HL-60/S4 treated with phorbol 12-myristate 13-acetate at 8.2 ng/mL for 4 days and 3 days (cell line): ENCODE results near the gene PPDPF.
"Not testable (repeated sequence)": the region's sequence is repeated elsewhere in the genome, so short reads cannot be mapped to it uniquely, and the experiment has no call there.

Experiments used
- in situ Hi-C: fragments of 300-500 bp; cut with MboI; formaldehyde crosslinking; loops from 2 replicates; pipeline ENCODE4 v1.15.0; 2022; ENCODE audit warnings: low sequenced_read_pairs

PPDPF gene

GRCh38 chr20:63499338-63499969, 21.1 kb upstream of the PPDPF start:
- in situ Hi-C loops, result no loop called here

DNA sequence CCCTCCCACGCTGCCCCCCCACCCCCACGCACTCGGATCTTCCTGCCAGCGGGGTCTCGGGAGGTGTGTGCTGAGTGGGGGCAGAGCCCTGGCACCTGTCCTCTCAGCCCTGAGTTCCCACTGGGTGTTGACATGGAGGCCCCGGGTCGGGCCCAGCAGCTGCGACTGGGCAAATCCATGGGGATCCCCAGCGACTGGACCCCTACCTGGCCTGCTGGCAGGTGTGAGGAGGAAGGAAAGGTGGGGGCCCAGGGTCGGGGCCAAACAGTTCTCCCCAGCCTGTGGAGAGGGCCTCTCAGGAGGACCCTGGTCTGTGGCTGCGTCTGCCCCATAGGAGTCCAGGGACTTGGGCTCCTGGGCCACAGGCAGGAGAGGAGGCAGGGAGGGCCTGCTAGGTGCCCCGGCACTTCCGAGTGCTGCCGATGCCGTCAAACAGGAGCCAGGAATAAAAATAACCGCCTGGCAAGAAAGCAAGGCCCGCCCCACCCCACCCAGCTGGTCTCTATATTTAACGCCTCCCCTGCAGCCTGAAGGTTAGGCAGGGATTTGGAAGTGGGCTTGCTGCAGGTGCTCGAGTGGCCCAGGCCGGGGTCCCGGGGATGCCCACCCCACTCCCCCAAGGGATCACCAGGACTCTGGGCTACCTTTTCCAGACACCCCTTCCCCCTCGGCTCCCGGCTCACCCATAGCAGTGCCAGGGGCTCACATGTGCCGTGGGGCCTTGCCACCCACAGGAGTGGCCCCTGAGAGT, 20.2 kb upstream of the PPDPF start:
- in situ Hi-C loops, result no loop called here

DNA sequence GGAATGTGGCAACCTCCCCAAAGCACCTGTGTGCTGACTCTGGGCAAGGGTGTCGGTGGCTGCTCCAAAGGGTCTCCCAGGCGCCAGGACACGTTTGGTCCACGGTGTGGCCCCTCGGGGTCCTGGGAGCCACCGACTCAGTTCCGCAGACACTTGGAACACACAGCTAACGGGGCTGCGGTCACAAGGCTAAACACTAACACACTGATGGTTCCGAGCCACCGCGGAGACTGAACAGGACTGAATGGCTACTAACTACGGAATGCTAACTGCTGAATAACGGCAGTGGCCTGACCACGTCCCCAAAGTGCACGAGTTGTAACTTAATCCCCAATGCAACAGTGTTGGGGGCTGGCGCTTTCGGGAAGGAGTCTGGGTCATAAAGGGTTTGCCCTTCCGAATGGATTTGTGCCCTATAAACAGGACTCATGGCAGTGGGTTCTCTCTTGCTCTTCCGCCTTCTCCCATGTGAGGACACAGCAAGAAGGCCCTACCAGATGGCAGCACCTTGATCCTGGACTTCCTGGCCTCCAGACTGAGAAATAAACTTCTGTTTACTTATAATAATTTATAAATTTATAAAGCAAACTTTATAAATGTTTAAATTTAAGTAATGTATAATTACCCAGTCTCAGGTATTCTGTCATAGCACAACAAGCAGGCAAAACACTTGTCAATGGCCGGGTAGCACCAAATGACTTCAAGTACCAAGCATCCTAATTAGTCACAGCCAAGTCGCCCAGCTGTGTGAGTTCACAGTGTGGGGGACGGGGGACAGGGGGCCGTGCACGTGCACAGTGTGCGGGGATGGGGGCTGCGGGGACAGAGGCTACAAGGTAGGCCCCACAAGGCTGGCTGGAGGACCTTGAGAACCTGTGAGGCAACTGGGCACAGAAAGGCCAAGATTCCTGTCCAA, 19.4 kb upstream of the PPDPF start:
- in situ Hi-C loops, result no loop called here

DNA sequence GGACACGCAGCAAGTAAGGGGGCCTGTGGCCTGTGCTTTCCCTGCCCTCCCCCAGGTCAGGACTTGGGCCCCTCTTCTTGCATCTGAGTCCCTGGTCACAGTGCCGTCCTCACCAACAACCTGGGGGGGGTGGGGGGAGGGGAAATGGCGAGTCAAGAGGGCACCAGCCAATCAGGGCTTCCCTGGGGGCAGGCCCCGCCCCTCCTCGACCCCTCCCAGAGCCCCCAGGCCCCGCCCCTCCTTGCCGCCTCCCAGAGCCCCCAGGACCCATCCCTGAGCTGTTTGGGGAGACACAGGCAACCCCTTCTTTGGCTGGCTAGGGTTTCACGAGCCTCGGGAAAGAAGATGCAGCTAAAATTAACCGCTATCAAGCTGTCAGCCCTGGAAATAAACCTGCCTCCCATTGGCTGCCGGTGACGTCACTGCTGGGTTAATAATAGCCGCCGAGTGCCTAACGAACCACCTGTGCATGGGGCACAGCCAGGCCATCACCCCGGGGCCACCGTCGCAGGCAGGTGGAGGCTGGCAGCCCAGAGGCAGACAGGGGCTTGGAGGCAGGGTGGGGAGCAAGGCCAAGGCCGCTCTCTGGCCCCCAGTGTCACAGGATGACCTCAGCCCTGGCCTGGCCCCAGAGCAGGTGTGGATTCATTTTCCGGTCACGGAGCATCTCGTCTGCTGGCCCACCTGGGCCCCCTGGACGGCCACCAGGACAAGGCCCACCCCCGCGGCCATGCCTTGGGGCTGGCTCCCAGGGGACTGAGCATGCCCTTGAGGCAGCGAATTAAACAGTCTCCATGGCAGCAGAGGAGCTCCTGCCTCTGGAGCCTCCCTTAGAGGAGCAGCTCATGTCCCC, 18.5 kb upstream of the PPDPF start:
- in situ Hi-C loops, result no loop called here

DNA sequence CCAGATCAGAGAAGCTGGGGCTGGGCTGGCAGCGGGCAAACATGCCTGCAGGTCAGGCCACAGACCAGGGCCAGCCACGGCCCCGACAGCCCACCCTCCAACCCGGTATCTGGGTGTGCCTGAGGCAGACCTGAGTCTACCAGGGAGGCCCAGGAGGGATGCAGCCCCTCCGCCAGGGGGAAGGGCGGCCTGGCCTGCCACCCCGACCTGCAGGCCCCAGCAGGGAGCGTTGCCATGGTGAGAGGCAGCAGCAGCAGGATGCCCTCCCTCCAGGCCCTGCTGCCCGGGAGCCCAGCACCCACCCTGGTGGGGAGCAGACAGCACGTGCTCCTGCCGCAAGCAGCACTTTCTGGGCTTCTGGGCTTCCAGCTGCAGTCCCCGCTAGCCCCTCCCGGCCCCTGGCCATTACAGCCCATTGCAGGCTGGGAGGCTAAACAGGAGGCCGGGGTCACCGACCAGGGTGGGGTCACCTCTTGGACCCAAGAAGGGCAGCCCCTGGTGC, 17.8 kb upstream of the PPDPF start:
- in situ Hi-C loops, result no loop called here

GRCh38 chr20:63503524-63503923, 17.0 kb upstream of the PPDPF start:
- in situ Hi-C loops, result no loop called here

DNA sequence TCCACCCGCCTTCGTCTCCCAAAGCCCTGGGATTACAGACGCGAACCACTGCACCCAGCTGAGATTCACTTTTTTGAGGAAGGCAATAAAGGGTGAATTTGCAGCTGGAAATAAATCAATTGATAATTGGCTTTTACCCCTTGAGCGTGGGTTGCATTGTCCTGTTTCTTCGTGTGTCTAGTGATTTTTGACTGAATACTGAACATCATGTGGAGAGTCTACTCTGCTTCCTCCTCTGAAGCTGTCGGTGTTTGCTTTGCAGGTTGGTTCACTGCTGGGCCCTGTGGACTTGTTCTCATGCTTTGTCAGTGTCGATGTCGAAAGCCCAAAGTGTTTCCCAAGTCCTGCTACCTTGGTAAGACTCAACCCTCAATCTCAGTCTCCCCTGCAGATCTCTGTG, 15.9 kb upstream of the PPDPF start:
- in situ Hi-C loops, result no loop called here

- in situ Hi-C loops, result no loop called here
These were observed 15.3 kb upstream of the PPDPF start for GRCh38 chr20:63505281-63505680.

DNA sequence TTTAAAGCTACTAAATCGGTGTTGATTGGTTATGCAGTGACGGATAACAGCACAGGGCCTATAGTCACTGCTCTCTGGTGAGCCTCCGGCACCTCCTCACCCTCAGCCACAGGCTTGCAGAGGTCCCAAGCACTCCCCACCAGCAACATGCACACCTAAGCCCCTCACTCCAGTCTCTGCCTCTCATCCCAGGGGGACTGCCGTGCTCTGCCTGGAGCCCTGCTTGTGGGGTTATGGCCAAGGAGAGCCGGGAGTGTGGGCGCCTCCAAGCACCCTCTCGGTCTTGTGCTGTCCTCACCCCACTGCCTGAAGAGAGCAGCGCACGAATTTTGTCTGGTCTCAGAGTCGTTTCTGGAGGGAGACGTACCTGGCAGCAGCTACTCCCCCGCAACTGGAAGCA, 14.8 kb upstream of the PPDPF start:
- in situ Hi-C loops, result no loop called here

DNA sequence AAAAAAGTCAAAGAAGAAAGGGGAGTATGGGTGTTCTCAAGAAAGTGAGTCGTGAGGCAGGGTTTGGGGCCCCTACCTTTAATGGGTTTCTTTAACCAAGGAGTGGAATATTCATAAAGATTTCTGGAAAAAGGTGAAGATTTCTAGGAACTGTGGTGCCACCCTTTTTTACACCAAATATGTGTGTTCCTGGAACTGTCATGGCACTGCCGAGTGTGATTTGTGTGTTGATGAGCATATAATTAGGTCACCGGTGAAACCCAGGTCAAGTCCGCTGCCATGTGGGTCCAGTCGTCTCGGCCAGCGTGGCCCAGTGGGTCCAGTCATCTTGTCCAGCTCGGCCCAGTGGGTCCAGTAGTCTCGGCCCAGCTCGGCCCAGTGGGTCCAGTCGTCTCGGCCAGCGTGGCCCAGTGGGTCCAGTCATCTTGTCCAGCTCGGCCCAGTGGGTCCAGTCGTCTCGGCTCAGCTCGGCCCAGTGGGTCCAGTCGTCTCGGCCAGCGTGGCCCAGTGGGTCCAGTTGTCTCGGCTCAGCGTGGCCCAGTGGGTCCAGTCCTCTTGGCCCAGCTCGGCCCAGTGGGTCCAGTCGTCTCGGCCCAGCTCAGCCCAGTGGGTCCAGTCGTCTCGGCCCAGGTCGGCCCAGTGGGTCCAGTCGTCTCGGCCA, 13.4 kb upstream of the PPDPF start:
- in situ Hi-C loops, result no loop called here

DNA sequence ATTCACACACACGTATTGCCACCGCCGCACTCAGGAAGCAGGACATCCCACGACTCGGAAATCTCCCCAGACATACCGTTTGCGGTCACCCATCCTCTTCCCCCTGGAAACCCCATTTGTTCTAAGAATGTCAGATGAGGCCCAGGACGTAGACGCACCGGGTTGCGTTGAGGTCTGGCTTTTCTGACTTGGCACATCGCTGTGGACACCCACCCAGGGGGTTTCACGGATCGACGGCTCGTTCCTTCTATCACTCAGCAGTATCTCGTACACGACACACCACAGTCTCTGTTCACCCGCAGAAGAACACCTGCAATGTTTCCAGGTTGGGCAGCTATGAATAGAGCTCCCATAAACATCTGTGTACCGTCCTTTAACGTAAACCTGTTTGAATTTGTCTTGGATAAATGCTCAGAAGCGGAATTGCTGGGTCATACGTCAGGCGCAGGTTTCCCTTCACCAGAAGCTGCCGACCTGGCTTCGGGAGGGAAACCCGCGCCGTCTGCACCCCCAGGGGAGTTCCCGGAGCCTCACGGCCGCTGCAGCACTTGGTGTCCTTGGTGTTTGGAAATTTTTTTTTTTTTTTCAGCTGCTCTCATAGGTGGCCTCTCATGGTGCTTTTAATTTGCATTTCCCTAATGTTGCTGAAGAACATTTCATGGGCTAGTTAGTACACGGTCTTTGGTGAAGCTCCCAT, 12.3 kb upstream of the PPDPF start:
- in situ Hi-C loops, result no loop called here

DNA sequence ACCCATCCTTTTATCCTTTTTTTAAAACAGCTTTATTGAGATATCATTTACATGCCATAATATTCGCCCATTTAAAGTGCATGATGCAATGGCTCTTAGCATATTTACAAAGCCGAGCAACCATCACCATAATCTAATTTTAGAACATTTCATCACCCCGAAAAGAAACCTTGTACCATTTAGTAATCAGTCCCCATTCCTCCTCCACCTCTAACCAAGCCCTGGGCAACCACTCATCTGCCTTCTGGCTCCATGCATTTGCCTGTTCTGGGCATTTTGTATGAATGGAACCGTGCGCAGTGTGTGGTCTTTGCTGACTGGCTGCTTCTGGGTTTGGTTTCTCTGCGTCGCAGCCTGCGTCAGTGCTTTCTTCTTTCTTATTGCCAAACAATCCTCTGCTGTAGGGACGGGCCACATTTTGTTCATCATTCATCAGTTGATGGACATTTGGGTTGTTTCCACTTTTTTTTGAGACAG, 11.4 kb upstream of the PPDPF start:
- in situ Hi-C loops, result no loop called here

DNA sequence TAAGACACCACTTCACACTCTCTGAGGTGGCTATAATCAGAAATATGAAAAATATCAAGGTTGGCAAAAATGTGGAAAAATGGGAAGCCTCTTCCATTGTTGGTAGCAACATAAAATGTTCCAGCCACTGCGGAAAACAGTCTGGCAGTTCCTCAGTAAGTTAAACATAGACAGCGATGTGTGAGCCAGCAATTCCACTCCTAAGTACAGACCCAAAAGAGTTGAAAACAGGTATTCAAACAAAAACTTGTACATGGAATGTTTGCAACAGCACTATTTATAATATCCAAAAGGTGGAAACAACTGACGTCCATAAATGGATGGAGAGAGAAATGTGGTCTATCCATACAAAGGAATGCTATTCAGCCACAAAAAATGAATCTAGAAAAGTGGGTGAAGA, 7.4 kb upstream of the PPDPF start:
- in situ Hi-C loops, result no loop called here

GRCh38 chr20:63514520-63514919, 6.0 kb upstream of the PPDPF start:
- in situ Hi-C loops, result not testable (repeated sequence)

DNA sequence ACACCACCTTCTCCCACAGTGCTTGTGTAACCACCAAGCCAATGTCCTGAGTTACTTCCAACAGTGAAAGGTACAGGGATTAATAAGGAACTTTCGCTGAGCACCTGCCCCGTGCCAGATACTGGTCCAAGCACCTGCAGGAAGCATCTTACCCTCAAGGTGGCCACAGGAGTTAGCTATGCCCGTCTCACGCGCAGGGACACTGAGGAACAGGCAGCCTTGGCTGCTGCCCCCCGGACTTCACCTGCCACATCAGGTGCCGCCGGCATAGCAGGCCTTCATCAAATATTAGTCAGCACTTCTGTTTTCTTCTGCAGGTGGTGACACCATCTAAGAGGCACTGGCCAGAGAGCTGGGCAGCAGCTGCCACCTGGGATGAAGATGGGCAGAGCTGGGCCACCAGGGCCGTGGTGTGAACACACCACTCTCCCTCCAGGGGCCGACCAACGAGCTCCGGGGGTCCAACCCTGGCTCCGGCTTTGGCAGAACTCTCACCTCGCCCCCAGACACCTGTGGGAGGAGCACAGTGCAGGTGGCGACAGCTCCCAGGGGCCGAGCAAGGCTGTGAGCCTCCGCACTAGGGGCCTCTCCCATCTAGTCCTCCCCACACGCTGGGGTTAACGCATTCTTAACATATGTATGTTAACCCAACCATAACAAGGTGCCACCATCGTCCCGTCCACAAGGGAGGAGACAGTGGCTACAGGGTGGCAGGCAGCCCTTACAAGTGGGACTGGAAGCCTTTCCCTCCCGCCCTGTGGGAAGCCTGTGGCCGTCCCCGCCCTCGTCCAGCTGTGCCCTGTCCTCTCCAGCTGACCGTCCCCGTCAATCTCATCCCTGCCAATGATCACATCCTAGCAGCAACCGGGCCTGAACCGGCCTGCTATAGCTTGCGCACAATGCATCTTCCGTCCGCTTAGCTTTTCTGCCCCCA, 2.9 kb upstream of the PPDPF start:
- in situ Hi-C loops, result no loop called here

- in situ Hi-C loops, result no loop called here
These were observed 2.2 kb upstream of the PPDPF start for GRCh38 chr20:63518351-63518861.

GRCh38 chr20:63518946-63519667, 1.5 kb upstream of the PPDPF start:
- in situ Hi-C loops, result no loop called here
